ENCODE results near the gene HIVEP2.

Gene HIVEP2

DNA sequence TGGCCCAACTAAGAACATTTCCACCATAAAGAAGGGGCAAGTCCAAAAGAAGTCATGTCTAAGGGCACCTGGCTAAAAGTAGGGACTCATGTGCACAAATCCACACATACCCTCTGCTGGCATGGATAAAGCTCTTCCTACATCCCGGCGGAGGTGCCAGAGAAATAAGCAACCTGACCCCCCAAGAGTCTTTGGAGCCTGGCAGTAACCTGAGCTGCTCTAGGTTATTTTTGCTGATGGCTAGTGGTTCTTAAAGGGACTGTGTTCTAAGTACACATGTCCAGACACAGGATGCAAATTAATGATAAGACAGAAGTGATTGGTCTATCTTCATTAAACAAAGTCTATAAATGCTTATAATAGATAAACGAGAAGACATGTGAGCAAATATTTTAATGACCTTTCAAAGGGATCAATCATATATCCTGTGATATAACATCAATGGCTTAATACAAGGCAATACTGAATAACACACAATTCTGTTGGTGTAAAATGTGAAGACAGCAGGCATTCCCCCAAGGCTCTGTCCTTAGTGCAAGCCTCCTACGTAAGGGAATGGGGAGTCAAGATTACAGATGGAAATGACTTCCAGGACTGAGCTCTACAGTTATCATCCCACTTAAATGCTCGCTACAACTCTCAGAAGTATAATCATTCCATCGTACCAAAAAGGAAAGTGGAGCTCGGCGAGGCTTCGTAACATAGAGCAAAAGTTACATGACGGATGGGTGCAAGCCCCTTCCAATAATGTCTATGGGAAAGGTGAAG, 52.5 kb downstream of the HIVEP2 start:
- DNase-seq (ENCODE audit: low spot score): no peak

DNA sequence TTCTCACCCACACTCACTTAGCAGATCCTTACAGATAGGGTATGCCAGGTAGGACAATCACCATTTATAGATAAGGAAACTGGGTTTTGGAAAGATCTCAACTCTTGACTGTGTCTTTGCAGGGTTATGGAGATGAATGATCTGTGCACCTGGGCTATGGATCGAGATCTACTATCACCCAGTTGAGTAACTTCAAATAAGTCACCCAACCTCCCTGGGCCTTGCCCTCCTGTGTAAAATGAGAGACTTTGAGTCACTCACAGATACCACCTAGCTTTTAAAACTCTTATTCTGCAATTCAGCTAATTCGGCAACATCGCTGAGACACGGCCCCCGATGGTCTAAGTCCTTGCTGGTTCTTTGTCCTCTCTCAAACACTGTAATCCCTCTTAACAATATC, 53.5 kb downstream of the HIVEP2 start:
- no peak for DNase-seq (ENCODE audit: low spot score)

GRCh38 chr6:142888456-142888855, 56.5 kb downstream of the HIVEP2 start:
- DNase-seq (ENCODE audit: low spot score): no peak

DNA sequence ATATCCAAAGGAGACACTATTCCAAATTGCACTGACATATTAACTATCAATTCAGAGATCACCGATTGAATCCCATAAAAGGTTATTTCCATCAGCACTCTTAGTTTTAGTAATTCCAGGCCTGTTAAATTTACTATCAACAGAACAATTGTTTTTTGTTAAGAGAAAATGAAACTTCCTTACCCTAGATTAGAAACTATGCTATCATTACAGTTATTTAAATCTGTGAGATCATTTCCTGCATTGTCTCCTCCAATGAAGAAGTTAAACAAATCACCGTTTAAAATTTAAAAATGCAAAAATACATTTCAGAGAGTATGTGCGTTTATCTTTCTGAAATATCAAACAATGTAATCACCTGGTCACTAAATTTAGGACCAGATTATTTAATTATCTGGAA, 57.5 kb downstream of the HIVEP2 start:
- DNase-seq (ENCODE audit: low spot score): no peak

DNA sequence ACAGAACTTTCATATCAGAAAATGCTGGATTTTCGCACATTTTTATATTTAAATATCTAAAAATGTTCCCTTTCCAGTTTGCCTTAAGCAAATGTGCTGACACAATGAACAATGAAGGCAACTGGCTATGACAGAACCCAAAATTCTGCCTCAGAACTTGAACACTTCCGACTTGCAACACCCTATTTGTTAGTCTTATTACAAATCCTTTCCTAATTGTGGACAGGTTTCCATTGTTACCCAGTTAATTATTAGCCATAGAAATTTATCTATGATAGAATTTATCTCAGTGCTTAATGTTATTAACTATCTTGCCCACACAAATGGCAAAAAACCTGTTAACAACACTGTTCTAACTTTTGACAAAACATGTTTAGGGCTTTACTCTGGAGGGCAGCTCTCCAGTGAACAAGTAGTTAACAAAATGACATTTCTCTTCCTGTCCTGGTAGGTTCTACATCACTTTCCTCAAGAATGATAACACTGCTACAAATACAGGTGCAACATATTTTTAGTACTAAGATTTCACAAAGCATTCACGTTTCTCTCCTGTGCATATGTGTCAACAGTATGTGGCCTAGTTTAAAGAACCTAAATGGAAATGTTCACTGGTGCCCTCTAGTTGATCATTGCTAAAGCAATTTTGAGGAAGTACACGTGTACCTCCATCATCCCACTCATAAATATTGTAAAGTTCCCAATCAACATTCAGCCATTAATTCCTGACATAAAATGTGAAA, 58.4 kb downstream of the HIVEP2 start:
- peak; percentile 62 for DNase-seq (ENCODE audit: low spot score)

DNA sequence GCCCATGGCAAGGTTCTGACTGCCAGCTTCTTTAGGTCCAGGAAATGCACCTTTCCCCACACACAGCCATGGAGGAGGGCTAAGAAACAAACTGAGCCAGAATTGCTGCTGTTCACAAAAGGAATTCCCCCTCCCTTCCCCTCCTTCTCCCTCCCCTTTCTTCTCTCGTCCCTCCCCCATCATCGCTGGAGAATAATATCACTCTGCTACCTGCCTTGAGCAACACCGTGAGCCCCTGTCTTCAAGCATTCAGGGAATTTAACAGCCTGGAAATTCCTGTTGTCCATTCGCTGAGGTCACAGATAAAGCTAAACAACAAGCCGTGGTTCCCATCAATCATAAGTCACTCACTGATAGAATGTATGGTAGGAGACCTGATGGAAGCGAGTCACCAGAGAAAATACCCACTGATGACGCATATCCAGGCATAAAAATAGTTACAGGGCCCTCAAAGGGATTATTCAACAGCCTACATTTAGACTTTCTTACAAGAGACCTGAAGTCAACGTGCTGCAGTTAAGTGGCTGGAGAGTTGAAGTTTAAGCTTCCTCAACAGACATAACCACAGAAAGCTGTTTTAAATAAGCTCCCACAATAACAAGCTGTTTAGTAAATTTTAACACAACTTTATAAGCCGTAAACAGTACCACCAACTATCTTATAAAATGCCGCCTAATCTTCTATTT, 59.7 kb downstream of the HIVEP2 start:
- DNase-seq (ENCODE audit: low spot score): peak; percentile 92

GRCh38 chr6:142884214-142885035, 60.6 kb downstream of the HIVEP2 start:
- DNase-seq (ENCODE audit: low spot score): no peak

DNA sequence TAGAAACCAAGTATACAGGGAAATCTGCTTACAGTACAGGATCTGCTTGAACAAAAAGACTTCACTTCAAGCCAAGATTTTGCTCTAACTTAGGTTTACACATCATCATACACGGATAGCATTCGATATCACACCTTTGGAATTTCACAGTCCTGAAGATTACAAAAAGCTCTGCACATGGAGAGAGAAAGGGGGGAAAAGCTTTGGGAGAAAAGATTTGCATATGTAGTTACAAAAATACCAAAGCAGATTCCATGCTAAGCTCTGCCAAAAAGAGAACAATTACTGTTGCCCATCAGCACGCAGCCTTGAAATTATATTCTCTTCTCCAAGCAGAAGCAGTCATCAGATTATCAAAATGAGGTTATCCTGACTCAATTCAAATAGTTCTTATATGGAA, 62.0 kb downstream of the HIVEP2 start:
- no peak for DNase-seq (ENCODE audit: low spot score)

DNA sequence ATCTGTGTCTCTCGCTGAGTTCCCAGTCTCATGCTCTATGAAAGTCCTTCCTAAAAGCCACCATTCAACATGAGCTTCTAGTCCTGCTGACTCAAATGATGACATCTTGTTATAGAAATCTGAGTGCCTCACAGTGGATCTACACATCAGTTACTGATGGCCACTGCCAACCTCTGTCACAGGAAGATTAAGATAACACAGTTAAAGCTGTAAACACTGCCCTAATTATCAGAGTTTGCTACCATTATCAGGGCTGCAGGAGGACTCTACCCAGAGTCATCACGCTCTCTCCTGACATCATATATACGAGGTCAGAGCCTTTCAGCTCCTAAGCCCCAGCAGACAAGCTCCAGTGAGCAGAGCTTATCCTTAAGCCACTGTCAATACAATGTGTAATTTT, 63.2 kb downstream of the HIVEP2 start:
- no peak for DNase-seq (ENCODE audit: low spot score)

- DNase-seq (ENCODE audit: low spot score): no peak
These were observed 63.7 kb downstream of the HIVEP2 start for GRCh38 chr6:142881290-142881689.

DNA sequence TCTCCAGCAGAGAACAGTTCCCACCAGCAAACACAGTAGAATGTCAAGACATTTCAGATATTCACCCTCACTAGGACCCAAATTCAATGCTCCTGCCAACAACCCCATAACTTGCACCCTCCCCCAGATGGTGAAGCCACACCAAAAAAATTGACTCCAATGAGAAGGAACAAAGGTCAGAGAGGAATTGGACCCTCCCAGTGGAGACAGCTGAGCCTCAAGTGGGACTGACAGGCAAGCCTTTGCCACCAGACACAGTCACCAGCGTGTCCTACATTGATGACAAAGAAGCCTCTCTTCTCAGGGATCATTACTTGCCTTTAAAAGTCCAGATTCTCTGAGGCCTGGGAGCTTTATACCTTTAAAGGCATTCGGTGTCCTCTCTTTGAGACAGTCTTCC, 64.8 kb downstream of the HIVEP2 start:
- no peak for DNase-seq (ENCODE audit: low spot score)

DNA sequence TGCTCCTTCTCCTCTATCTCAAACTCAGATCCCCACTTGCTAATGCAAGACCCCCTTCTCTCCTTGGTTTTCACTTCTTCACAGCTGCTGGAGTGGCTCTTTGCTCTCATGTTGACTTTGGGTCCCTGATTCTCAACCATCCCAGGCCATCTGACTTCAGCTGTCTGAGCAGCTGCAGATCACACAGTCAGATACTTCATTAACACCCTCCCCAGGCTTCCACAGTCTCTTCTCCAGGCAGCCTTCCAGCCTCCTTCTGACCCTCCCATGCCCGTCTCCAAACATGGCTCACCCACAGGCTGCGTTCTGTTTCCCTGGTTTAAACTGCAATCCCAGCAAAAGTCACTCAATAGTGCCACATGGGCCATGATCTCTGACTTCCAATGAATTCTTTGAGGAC, 65.4 kb downstream of the HIVEP2 start:
- no peak for DNase-seq (ENCODE audit: low spot score)

DNA sequence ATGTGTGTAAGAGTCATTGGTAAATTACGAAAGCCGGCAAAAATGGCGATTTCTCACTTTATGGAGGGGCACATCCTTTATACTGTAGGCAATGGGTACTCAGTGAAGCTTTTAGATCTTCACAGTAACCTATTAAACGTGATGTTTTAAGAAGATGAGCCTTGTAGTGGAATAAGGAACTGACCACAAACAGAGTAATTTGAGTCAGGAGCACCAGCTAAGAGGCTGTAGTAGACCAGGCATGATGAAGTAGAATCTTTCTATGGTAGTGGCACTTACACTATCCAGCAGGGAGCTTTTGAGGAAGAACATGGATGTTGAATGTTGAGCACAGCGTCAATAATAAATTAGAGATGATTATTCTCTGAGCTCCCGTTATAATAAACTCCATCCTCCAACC, 65.9 kb downstream of the HIVEP2 start:
- no peak for DNase-seq (ENCODE audit: low spot score)

GRCh38 chr6:142878407-142878806, 66.6 kb downstream of the HIVEP2 start:
- no peak for DNase-seq (ENCODE audit: low spot score)

DNA sequence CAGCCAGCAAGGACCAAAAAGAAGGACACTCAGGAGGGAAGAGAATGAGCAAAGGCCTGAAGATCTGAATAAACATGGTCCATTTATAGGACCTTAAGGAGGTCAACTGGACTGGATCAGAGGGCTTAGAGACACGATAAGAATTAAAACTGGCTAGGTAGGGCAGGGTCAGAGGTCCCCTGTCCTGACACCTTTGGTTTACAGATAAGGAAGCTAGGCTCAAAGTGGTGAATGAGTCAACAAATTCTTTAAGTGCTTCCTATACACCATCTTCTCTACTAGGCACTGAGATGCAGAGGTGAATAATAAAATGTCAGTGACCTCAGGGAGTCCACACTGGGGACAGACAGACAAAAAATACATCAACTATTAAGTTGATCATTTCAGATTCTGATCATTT, 70.3 kb downstream of the HIVEP2 start:
- DNase-seq (ENCODE audit: low spot score): no peak

DNA sequence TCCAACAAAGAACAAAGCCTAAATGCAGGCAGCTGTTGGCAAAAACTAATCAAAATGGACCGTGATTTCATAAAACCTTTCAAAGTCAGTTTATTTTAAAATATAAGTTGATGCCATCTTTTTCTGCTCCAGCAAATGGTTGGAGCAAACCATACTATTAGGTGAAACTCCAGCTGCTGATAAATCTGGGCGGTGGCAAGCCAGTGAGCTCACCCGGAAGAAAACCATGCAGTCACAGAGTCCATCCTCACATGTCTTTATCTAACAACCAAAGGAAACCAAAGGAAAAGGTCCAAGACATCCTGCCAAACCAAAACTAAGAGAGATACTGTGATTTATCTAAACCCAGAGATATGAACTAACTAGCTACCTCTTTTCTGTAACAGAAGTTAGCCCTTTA, 72.6 kb downstream of the HIVEP2 start:
- peak; percentile 21 for DNase-seq (ENCODE audit: low spot score)

DNA sequence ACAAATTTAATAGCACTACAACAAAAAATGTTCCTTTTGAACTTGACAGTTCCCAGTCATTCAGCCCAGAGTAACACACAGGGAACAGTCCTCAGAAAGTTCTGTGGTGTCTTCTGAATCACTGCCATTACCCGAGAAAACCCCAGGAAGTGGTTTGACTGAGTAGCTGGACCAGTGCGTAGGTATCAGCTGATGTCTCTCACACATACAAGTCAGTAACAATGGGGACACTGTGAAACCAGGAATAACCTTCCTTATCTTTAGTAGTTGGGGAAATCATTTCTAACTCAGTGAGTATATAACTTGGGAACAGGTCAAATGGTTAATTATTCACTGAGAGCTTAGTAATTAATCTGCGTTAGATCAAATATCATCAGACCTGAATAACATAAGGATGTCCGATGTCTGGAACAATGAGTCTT, 73.1 kb downstream of the HIVEP2 start:
- peak; percentile 69 for DNase-seq (ENCODE audit: low spot score)

- no peak for DNase-seq (ENCODE audit: low spot score)
These were observed 74.1 kb downstream of the HIVEP2 start for GRCh38 chr6:142870787-142871415.

GRCh38 chr6:142868917-142869316, 76.1 kb downstream of the HIVEP2 start:
- no peak for DNase-seq (ENCODE audit: low spot score)

GRCh38 chr6:142867988-142868812, 76.8 kb downstream of the HIVEP2 start:
- no peak for DNase-seq (ENCODE audit: low spot score)

GRCh38 chr6:142867355-142867801, 77.6 kb downstream of the HIVEP2 start:
- DNase-seq (ENCODE audit: low spot score): no peak

Data from SW480 (cell line).